Epithelial cell of umbilical artery (primary cell): ENCODE data around the gene NCK1. TPM values are rescaled to one million over a fixed set of nuclear protein-coding genes. Genes with fewer than 3 reads are reported as not detected.

Experiments used
- total RNA-seq: library from RNA; depleted of rRNA; stranded (reverse); fragments of >200 nt; gene quantifications from 2 replicates; pipeline ENCODE4 v1.2.3, GENCODE V29; 2014

Gene NCK1
- 69.8 and 116 TPM in 2 replicates for total RNA-seq

GRCh38 chr3:136861890-136862616 is at the start of gene NCK1:
Gene NCK1, plus strand, starts transcription at chr3:136862208. Its CDS starts 65,794 bp downstream, at chr3:136928002.

GRCh38 chr3:136818769-136819391 is 43.1 kb upstream of the NCK1 start, which contains the start of gene SLC35G2:
Gene SLC35G2, plus strand, starts transcription at chr3:136819126. Its CDS starts 35,335 bp downstream, at chr3:136854461.

DNA sequence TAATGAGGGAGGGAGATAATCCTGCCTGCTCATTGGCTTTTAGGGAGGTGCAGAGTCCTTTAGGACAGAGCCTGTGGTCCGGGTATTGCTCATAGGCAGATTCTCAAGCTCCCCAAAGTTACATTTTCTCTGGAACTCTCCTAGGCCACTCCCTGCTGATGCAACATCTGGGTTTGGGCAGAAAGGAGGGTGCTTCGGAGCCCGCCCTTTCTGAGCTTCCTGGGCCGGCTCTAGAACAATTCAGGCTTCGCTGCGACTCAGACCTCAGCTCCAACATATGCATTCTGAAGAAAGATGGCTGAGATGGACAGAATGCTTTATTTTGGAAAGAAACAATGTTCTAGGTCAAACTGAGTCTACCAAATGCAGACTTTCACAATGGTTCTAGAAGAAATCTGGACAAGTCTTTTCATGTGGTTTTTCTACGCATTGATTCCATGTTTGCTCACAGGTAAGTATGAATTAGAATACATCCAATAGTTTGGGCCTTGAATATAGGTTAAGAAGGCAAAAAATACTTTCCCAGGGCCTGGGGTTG is 95.8 kb downstream of the NCK1 start, which contains the start of gene IL20RB:
IL20RB (plus strand) TSS at position 233 of the 538 bp plus-strand sequence; CDS start at position 364, 131 bp downstream.

Other genes with a start within 250 kb of the NCK1 start
- 30.9 and 37.2 TPM in 2 replicates for gene STAG1, start 109.8 kb upstream of the NCK1 start, total RNA-seq
- 13.6 and 20.8 TPM in 2 replicates for gene SLC35G2, start 43.1 kb upstream of the NCK1 start, total RNA-seq
- gene IL20RB, start 95.8 kb downstream of the NCK1 start, total RNA-seq, result 0.65 and 1.1 TPM in 2 replicates